NB4 (cell line): ENCODE measurements around the gene CCDC91.

ENCODE experiments used
- DNase-seq: peaks from one replicate; pipeline ENCODE4 v3.0.0; 2010; ENCODE audit warnings: low read depth
- H3K4me3 ChIP-seq: one replicate; pipeline ENCODE4 v1.5.1; 2011; ENCODE audit warnings: mild to moderate bottlenecking, low read depth, low read length, moderate library complexity
- CTCF ChIP-seq: IDR thresholded peaks from one replicate; pipeline ENCODE4 v1.5.1; 2012; ENCODE audit warnings: low read depth, low read length
- MAX ChIP-seq: IDR thresholded peaks from 2 replicates; pipeline ENCODE4 v1.6.1; 2011; ENCODE audit warnings: low read depth, low read length
- MYC ChIP-seq: IDR thresholded peaks from 2 replicates; pipeline ENCODE4 v1.6.1; 2011; ENCODE audit warnings: low read depth, low read length
- POLR2A ChIP-seq: IDR thresholded peaks from 2 replicates; pipeline ENCODE4 v1.6.1; 2011; ENCODE audit warnings: mild to moderate bottlenecking; ENCODE audit not compliant: insufficient read length; ENCODE audit errors: extremely low read depth

CCDC91 gene

GRCh38 chr12:28156362-28156761 lies 33.9 kb upstream of the CCDC91 start:
- no peak for TF ChIP-seq CTCF
- TF ChIP-seq MAX = no peak
- TF ChIP-seq POLR2A = no peak
- TF ChIP-seq MYC = no peak
- no peak for DNase-seq
- H3K4me3 ChIP-seq = no peak overlapping the region

- no peak for DNase-seq
- TF ChIP-seq CTCF (no peak), MAX (no peak), MYC (no peak), POLR2A (no peak)
- H3K4me3 ChIP-seq = no peak overlapping the region
Observed at GRCh38 chr12:28156804-28157203, 33.5 kb upstream of the CCDC91 start.

DNA sequence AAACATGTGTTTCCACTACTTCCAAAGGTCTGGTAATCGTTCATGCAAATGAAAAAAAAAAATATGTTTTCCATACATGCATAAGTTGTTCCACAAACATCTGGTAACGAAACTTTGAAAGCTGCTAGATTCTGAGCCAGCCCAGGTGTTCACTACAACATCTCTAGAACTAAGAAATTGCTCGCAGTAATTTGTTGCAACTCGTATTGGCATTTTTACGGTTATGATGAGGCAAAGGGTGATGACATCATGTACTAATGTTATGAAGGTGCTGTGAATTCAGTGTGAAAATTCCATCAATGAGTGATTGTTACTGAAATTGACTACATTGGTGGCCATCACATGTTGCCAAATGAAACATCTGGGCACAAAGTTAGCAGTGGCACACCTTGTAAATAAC lies 31.9 kb upstream of the CCDC91 start:
- TF ChIP-seq CTCF (no peak), MYC (no peak), POLR2A (no peak)
- no peak for DNase-seq

GRCh38 chr12:28159688-28160087 lies 30.6 kb upstream of the CCDC91 start:
- DNase-seq = no peak
- no peak for TF ChIP-seq CTCF
- no peak for TF ChIP-seq POLR2A
- no peak for TF ChIP-seq MYC
- no peak overlapping the region for H3K4me3 ChIP-seq

More for the DNA sequence above, 31.9 kb upstream of the CCDC91 start:
- no peak overlapping the region for H3K4me3 ChIP-seq

- no peak overlapping the region for H3K4me3 ChIP-seq
- TF ChIP-seq POLR2A = no peak
- TF ChIP-seq MYC = no peak
- no peak for TF ChIP-seq MAX
- TF ChIP-seq CTCF = no peak
- DNase-seq = no peak
Observed at GRCh38 chr12:28161697-28162096, 28.6 kb upstream of the CCDC91 start.

GRCh38 chr12:28162697-28163096 lies 27.6 kb upstream of the CCDC91 start:
- DNase-seq = no peak
- no peak overlapping the region for H3K4me3 ChIP-seq
- TF ChIP-seq POLR2A = no peak
- no peak for TF ChIP-seq MYC
- TF ChIP-seq MAX = no peak
- no peak for TF ChIP-seq CTCF
